Endothelial cell of umbilical vein (primary cell): ENCODE data around the gene CAPN14. TPM values are rescaled to one million over a fixed set of nuclear protein-coding genes. Genes with fewer than 3 reads are reported as not detected.

Experiments used
- BruUV-seq: library from RNA; stranded (reverse); fragments of 400-500 nt; replicated peaks from 2 replicates; lab custom pipeline; 2021; lab: Mats Ljungman, UMichigan
- CTCF ChIA-PET: fragments of 300-600, 350-600 bp; sonication (Branson Sonifier 250); formaldehyde crosslinking; loops from one replicate; lab custom pipeline; 2021; ENCODE audit warnings: antibody characterized with exemption, inconsistent platforms; lab: Charles Lee
- POLR2A ChIA-PET: fragments of 300-600, 350-600 bp; sonication (Branson Sonifier 250); formaldehyde crosslinking; loops from one replicate; lab custom pipeline; 2021; ENCODE audit warnings: antibody characterized with exemption, inconsistent platforms; lab: Charles Lee
- DNase-seq: peaks from one replicate; pipeline ENCODE4 v3.0.0-alpha.2; 2011; ENCODE audit warnings: low read depth, low spot score
- FAIRE-seq: peaks from 2 replicates; lab custom pipeline; 2011; peaks lifted over from hg19 to GRCh38; lab: Jason Lieb, UNC
- H2AFZ ChIP-seq: 2 replicates; pipeline ENCODE4 v1.6.0; 2012; ENCODE audit warnings: low read depth, low read length, control low read depth, inconsistent platforms
- H3K27ac ChIP-seq: 2 replicates; pipeline ENCODE4 v1.5.1; 2011; ENCODE audit warnings: low read depth, mild to moderate bottlenecking, control low read depth, low read length, moderate library complexity; ENCODE audit not compliant: insufficient read depth
- H3K27me3 ChIP-seq, 2 experiments: 2 replicates each; pipeline versions ENCODE4 v1.6.0 to v1.6.1; 2011; ENCODE audit warnings: low read length in 2 of 2, mixed read lengths in 1 of 2; ENCODE audit not compliant: control insufficient read depth in 2 of 2, insufficient read depth in 2 of 2
- H3K36me3 ChIP-seq, 2 experiments: 2 replicates in 1 of 2; 3 replicates in 1 of 2; pipeline ENCODE4 v1.5.1; 2011; ENCODE audit warnings: low read length in 2 of 2, mild to moderate bottlenecking in 1 of 2, moderate library complexity in 1 of 2; ENCODE audit not compliant: control insufficient read depth in 2 of 2, insufficient read depth in 2 of 2; ENCODE audit errors: extremely low read depth in 1 of 2
- H3K4me1 ChIP-seq: 3 replicates; pipeline ENCODE4 v1.5.1; 2011; ENCODE audit warnings: mild to moderate bottlenecking, low read length; ENCODE audit not compliant: control insufficient read depth, insufficient read depth; ENCODE audit errors: extremely low read depth
- H3K4me2 ChIP-seq: 2 replicates; pipeline ENCODE4 v1.6.1; 2011; ENCODE audit warnings: low read length, control low read depth, mixed read lengths; ENCODE audit not compliant: insufficient read depth
- H3K4me3 ChIP-seq, 3 experiments: fragments of 200-600 bp in 1 of 3; sonication (generic), shearing (Covaris generic) in 1 of 3; replicated peaks in 1 of 3; 2 replicates each; pipeline ENCODE4 v1.5.1; 2011 to 2016; ENCODE audit warnings: control low read depth in 3 of 3, low read length in 3 of 3, mild to moderate bottlenecking in 2 of 3, inconsistent platforms in 1 of 3, low read depth in 1 of 3, moderate library complexity in 1 of 3; ENCODE audit not compliant: insufficient read depth in 1 of 3
- H3K79me2 ChIP-seq: 2 replicates; pipeline ENCODE4 v1.6.0; 2012; ENCODE audit warnings: low read length, inconsistent platforms; ENCODE audit not compliant: control insufficient read depth, insufficient read depth
- H3K9ac ChIP-seq: replicated peaks from 2 replicates; pipeline ENCODE3; 2011; ENCODE audit warnings: low read length, control low read depth; ENCODE audit not compliant: insufficient read depth; ENCODE audit errors: extremely low read depth
- H3K9me1 ChIP-seq: replicated peaks from 3 replicates; pipeline ENCODE4 v1.6.0; 2011; ENCODE audit warnings: mild to moderate bottlenecking, low read length; ENCODE audit not compliant: control insufficient read depth, insufficient read depth; ENCODE audit errors: extremely low read depth
- H3K9me3 ChIP-seq: replicated peaks from 2 replicates; pipeline ENCODE4 v1.5.1; 2012; ENCODE audit warnings: low read length, inconsistent platforms; ENCODE audit not compliant: control insufficient read depth, insufficient read depth
- H4K20me1 ChIP-seq: replicated peaks from 2 replicates; pipeline ENCODE3; 2011; ENCODE audit warnings: mild to moderate bottlenecking, low read length; ENCODE audit not compliant: control insufficient read depth, insufficient read depth; ENCODE audit errors: extremely low read depth
- EZH2 ChIP-seq: IDR thresholded peaks from 2 replicates; pipeline ENCODE4 v1.6.1; 2012; ENCODE audit warnings: borderline replicate concordance, low read depth, mild to moderate bottlenecking, moderate library complexity, low read length, inconsistent platforms; ENCODE audit not compliant: severe bottlenecking
- FOS ChIP-seq: IDR thresholded peaks from 2 replicates; pipeline ENCODE4 v1.6.1; 2011; ENCODE audit warnings: mild to moderate bottlenecking, low read length, moderate library complexity, borderline replicate concordance; ENCODE audit not compliant: insufficient read depth
- JUN ChIP-seq: IDR thresholded peaks from 2 replicates; pipeline ENCODE4 v1.6.1; 2011; ENCODE audit warnings: borderline replicate concordance, low read depth; ENCODE audit not compliant: insufficient read length, insufficient read depth
- MAX ChIP-seq: IDR thresholded peaks from 2 replicates; pipeline ENCODE4 v1.6.1; 2011; ENCODE audit not compliant: insufficient read depth, insufficient read length
- POLR2A ChIP-seq: IDR thresholded peaks from 2 replicates; pipeline ENCODE4 v1.6.1; 2012; ENCODE audit warnings: low read depth, mild to moderate bottlenecking, control low read depth, low read length
- POLR2AphosphoS5 ChIP-seq: IDR thresholded peaks from 2 replicates; pipeline ENCODE4 v1.6.1; 2012; ENCODE audit warnings: low read depth, mild to moderate bottlenecking, control low read depth, low read length, moderate library complexity; ENCODE audit not compliant: insufficient read depth
- dilution Hi-C: fragments of 300-500 bp; cut with MboI; formaldehyde crosslinking; loops from one replicate; pipeline ENCODE4 v1.15.0; 2019; ENCODE audit warnings: low sequenced_read_pairs; ENCODE audit not compliant: extremely low pct_ligation_motif_present
- intact Hi-C: fragments of 100-400 bp; cut with micrococcal nuclease; formaldehyde crosslinking; loops from one replicate; pipeline ENCODE4 v1.10.0; 2022
- polyA plus RNA-seq, 4 experiments: library from polyadenylated mRNA; depleted of rRNA in 3 of 4; stranded (reverse) in 3 of 4; unstranded in 1 of 4; fragments of >200 nt; gene quantifications; 2 replicates each; pipeline versions ENCODE4 v1.2.1 to v1.2.3, GENCODE V29; 2011 to 2012; ENCODE audit warnings: missing spikeins in 1 of 4
- total RNA-seq: library from RNA; stranded (reverse); gene quantifications from 2 replicates; pipeline ENCODE4 v1.2.3, GENCODE V29; 2021

Gene CAPN14
- total and polyA plus RNA-seq, 2 donors (not counting 3 experiments of a cell fraction or from before 2014, with no cell fraction given) = 0.01 to 0.15 TPM

- no peak overlapping the region for H3K27ac ChIP-seq
- no peaks in the 10 kb centered on the region for H3K27me3 ChIP-seq
- dilution Hi-C loops (no loop called here), intact Hi-C loops (no loop called here)
- no peak overlapping the region for H2AFZ ChIP-seq
- ChIA-PET CTCF (no interaction called here), POLR2A (interaction anchor here (0.6 kb wide), 1 partner anchor 46 kb away, joined by 8 read pairs; no protein-coding TSS in a partner anchor)
- H3K4me3 ChIP-seq = no peak overlapping the region
- no peaks in the 10 kb centered on the region for H3K4me1 ChIP-seq
- no peak overlapping the region for H3K4me2 ChIP-seq
- DNase-seq (no peak), FAIRE-seq (no peak)
- no peaks in the 10 kb centered on the region for H3K9me3 ChIP-seq
- H3K79me2 ChIP-seq = no peaks in the 10 kb centered on the region
- no peaks in the 10 kb centered on the region for H3K9me1 ChIP-seq
- TF ChIP-seq POLR2AphosphoS5 = no peak
- TF ChIP-seq POLR2A = no peak
- H4K20me1 ChIP-seq = no peaks in the 10 kb centered on the region
- no TSS peak for BruUV-seq
- H3K36me3 ChIP-seq = no peaks in the 10 kb centered on the region
- H3K9ac ChIP-seq = no peak overlapping the region
Observed at GRCh38 chr2:31240381-31241365, 23.4 kb upstream of the CAPN14 start.

GRCh38 chr2:31239593-31240177 lies 22.4 kb upstream of the CAPN14 start:
- H3K79me2 ChIP-seq = no peaks in the 10 kb centered on the region
- POLR2A ChIA-PET = no interaction called here
- dilution Hi-C loops (no loop called here), intact Hi-C loops (no loop called here)
- H3K27me3 ChIP-seq = no peaks in the 10 kb centered on the region
- H3K9me3 ChIP-seq = no peaks in the 10 kb centered on the region
- H3K27ac ChIP-seq = no peak overlapping the region
- no peak overlapping the region for H3K4me3 ChIP-seq
- FAIRE-seq = no peak
- BruUV-seq = no TSS peak
- H3K9ac ChIP-seq = no peak overlapping the region
- no peak for DNase-seq
- no peaks in the 10 kb centered on the region for H4K20me1 ChIP-seq
- H3K36me3 ChIP-seq = no peaks in the 10 kb centered on the region
- H3K4me1 ChIP-seq = peaks cover under 1% of the 10 kb centered on the region
- no peak overlapping the region for H3K4me2 ChIP-seq
- CTCF ChIA-PET = no interaction called here
- TF ChIP-seq POLR2AphosphoS5 = no peak
- no peak for TF ChIP-seq EZH2
- no peak for TF ChIP-seq FOS
- no peak for TF ChIP-seq JUN
- no peak for TF ChIP-seq MAX
- no peak overlapping the region for H2AFZ ChIP-seq
- H3K9me1 ChIP-seq = no peaks in the 10 kb centered on the region
